Gastroesophageal sphincter (tissue), 4 donors: ENCODE measurements around the gene EIF4E2. TPM values are rescaled to one million over a fixed set of nuclear protein-coding genes. Genes with fewer than 3 reads are reported as not detected.
"Not testable (repeated sequence)": the region's sequence is repeated elsewhere in the genome, so short reads cannot be mapped to it uniquely, and the experiment has no call there.

Experiments used
- ATAC-seq: fragments of 150-250 bp; one replicate; pipeline ENCODE4 v1.9.1; 2016; ENCODE audit warnings: mild to moderate bottlenecking, moderate library complexity
- H3K27ac ChIP-seq, 4 donors: fragments of 200-600 bp; sonication (generic) in 3 of 4; 1 replicate in 3 of 4; 2 replicates in 1 of 4; pipeline ENCODE4 v1.5.1; 2016 to 2019
- H3K27me3 ChIP-seq: fragments of 200-600 bp; sonication (generic); one replicate; pipeline ENCODE4 v1.5.1; 2019
- H3K36me3 ChIP-seq, 2 donors: fragments of 200-600 bp; sonication (generic); one replicate each; pipeline ENCODE4 v1.5.1; 2019; ENCODE audit warnings: control low read depth in 1 of 2
- H3K4me1 ChIP-seq, 3 donors: fragments of 200-600 bp; sonication (generic); 1 replicate in 2 of 3; 2 replicates in 1 of 3; pipeline ENCODE4 v1.5.1; 2016 to 2019; ENCODE audit warnings: control low read depth in 2 of 3
- H3K4me3 ChIP-seq, 2 donors: fragments of 200-600 bp; sonication (generic); one replicate each; pipeline ENCODE4 v1.5.1; 2019; ENCODE audit warnings: mild to moderate bottlenecking in 1 of 2, moderate library complexity in 1 of 2
- H3K9me3 ChIP-seq, 3 donors: fragments of 200-600 bp; sonication (generic); one replicate each; pipeline ENCODE4 v1.5.1; 2017 to 2019; ENCODE audit warnings: control low read depth in 2 of 3
- CTCF ChIP-seq, 4 experiments: fragments of 200-600 bp in 2 of 4; fragments of 450-650 bp in 2 of 4; sonication (generic) in 1 of 4; IDR thresholded peaks; one replicate each; pipeline ENCODE4 v1.5.1; 2017 to 2019; ENCODE audit warnings: antibody characterized with exemption in 4 of 4, mild to moderate bottlenecking in 2 of 4, moderate library complexity in 2 of 4
- EP300 ChIP-seq: sonication (generic); formaldehyde crosslinking; IDR thresholded peaks from one replicate; pipeline ENCODE4 v1.6.1; 2017; ENCODE audit warnings: antibody characterized with exemption, mild to moderate bottlenecking
- POLR2A ChIP-seq, 2 donors: fragments of 450-650 bp; IDR thresholded peaks; one replicate each; pipeline ENCODE4 v1.6.1; 2017; ENCODE audit warnings: antibody characterized with exemption in 2 of 2, mild to moderate bottlenecking in 2 of 2, moderate library complexity in 1 of 2
- POLR2AphosphoS5 ChIP-seq: sonication (generic); formaldehyde crosslinking; IDR thresholded peaks from one replicate; pipeline ENCODE4 v1.6.1; 2017; ENCODE audit warnings: antibody characterized with exemption
- WGBS, 2 donors: methylation state at CpG; one replicate each; pipeline ENCODE4 v1.1.5; 2018; ENCODE audit warnings: low coverage in 1 of 2; 5-methylcytosine and 5-hydroxymethylcytosine counted together
- total RNA-seq, 4 donors: library from RNA; depleted of rRNA; stranded (reverse); fragments of >200 nt; gene quantifications; one replicate each; pipeline ENCODE4 v1.1.0, GENCODE V29; 2016

The EIF4E2 gene
- total RNA-seq, 4 donors from 2014 or later, result 41.6 to 61.6 (median 51.1) TPM

- no peaks in the 10 kb centered on the region for H3K4me1 ChIP-seq
- H3K27ac ChIP-seq, result no peak overlapping the region
- no peak for ATAC-seq
- no peaks in the 10 kb centered on the region for H3K9me3 ChIP-seq
- H3K27me3 ChIP-seq, result no peaks in the 10 kb centered on the region
- WGBS, 2 donors, result 44 to 84% methylated on average over 3 to 8 of the region's 8 CpGs
- H3K4me3 ChIP-seq, result no peak overlapping the region
- TF ChIP-seq POLR2AphosphoS5 (no peak), CTCF (IDR thresholded peaks at IDR 0.05) (no peak), POLR2A (IDR thresholded peaks at IDR 0.05) (no peak), EP300 (no peak)
- peaks cover 9 to 100% of the 10 kb centered on the region in 2 donors for H3K36me3 ChIP-seq
These were observed 12.1 kb downstream of the EIF4E2 start for GRCh38 chr2:232562515-232563151.

GRCh38 chr2:232563580-232563979 is 13.1 kb downstream of the EIF4E2 start:
- Histone ChIP-seq H3K27ac (no peak overlapping the region), H3K4me1 (no peaks in the 10 kb centered on the region), H3K36me3 (peaks cover 7 to 100% of the 10 kb centered on the region in 2 donors), H3K27me3 (no peaks in the 10 kb centered on the region), H3K4me3 (no peak overlapping the region), H3K9me3 (no peaks in the 10 kb centered on the region)
- WGBS, 2 donors, result 33 to 77% methylated on average over 3 of the region's 3 CpGs
- TF ChIP-seq CTCF (IDR thresholded peaks at IDR 0.05), result no peak
- no peak for TF ChIP-seq POLR2AphosphoS5
- TF ChIP-seq POLR2A (IDR thresholded peaks at IDR 0.05), result no peak
- TF ChIP-seq EP300, result no peak
- ATAC-seq, result no peak

- no peaks in the 10 kb centered on the region for H3K9me3 ChIP-seq
- H3K4me1 ChIP-seq, result no peaks in the 10 kb centered on the region
- H3K27me3 ChIP-seq, result no peaks in the 10 kb centered on the region
- H3K4me3 ChIP-seq, result no peak overlapping the region
- no peak for ATAC-seq
- TF ChIP-seq POLR2A (IDR thresholded peaks at IDR 0.05), result no peak
- no peak overlapping the region for H3K27ac ChIP-seq
- H3K36me3 ChIP-seq, result peaks cover 7 to 98% of the 10 kb centered on the region in 2 donors
These were observed 17.2 kb downstream of the EIF4E2 start for GRCh38 chr2:232567721-232568120.

- no peak overlapping the region for H3K4me3 ChIP-seq
- WGBS, 2 donors, result 71 to 94% methylated on average over 3 to 5 of the region's 5 CpGs
- no peak for ATAC-seq
- H3K27me3 ChIP-seq, result no peaks in the 10 kb centered on the region
- H3K36me3 ChIP-seq, result peaks cover 7 to 98% of the 10 kb centered on the region in 2 donors
- H3K4me1 ChIP-seq, result no peaks in the 10 kb centered on the region
- TF ChIP-seq POLR2A (IDR thresholded peaks at IDR 0.05), result no peak
- TF ChIP-seq POLR2AphosphoS5, result no peak
- no peak for TF ChIP-seq EP300
- TF ChIP-seq CTCF (IDR thresholded peaks at IDR 0.05), result no peak
- H3K27ac ChIP-seq, result no peak overlapping the region
- no peaks in the 10 kb centered on the region for H3K9me3 ChIP-seq
These were observed 17.7 kb downstream of the EIF4E2 start for GRCh38 chr2:232568161-232568560.

GRCh38 chr2:232569541-232569940 is 19.1 kb downstream of the EIF4E2 start:
- no peak for TF ChIP-seq POLR2AphosphoS5
- TF ChIP-seq EP300, result no peak
- TF ChIP-seq CTCF (IDR thresholded peaks at IDR 0.05), result no peak
- TF ChIP-seq POLR2A (IDR thresholded peaks at IDR 0.05), result no peak
- Histone ChIP-seq H3K4me3 (no peak overlapping the region), H3K4me1 (no peaks in the 10 kb centered on the region), H3K27ac (no peak overlapping the region), H3K36me3 (peaks cover 7 to 98% of the 10 kb centered on the region in 2 donors), H3K9me3 (no peaks in the 10 kb centered on the region), H3K27me3 (no peaks in the 10 kb centered on the region)
- no peak for ATAC-seq
- 95 to 96% methylated on average over 6 to 7 of the region's 9 CpGs for WGBS, 2 donors

GRCh38 chr2:232570481-232570880 is 20.0 kb downstream of the EIF4E2 start:
- 97% methylated on average over 6 of the region's 6 CpGs; no CpG with 5 or more reads in 1 of the 2 donors for WGBS, 2 donors
- H3K36me3 ChIP-seq, result peaks cover 7 to 98% of the 10 kb centered on the region in 2 donors

More at GRCh38 chr2:232570481-232570880, 20.0 kb downstream of the EIF4E2 start:
- not testable (repeated sequence) for H3K27ac ChIP-seq, H3K4me1 ChIP-seq, H3K9me3 ChIP-seq, H3K4me3 ChIP-seq, ATAC-seq, H3K27me3 ChIP-seq
